Measurements from ENCODE around the gene FAM162A.
A peak's percentile ranks its signal among the peaks of the same experiment; 100 is the strongest.
"Not testable (repeated sequence)": the region's sequence is repeated elsewhere in the genome, so short reads cannot be mapped to it uniquely, and the experiment has no call there.

The FAM162A gene

GRCh38 chr3:122383771-122384697, at the start of gene FAM162A:
Gene FAM162A (plus strand): TSS chr3:122384182. CDS start chr3:122384266, 84 bp downstream.
- peak; percentile 92 for DNase-seq (ENCODE audit: low spot score)

GRCh38 chr3:122342803-122343202, 41.2 kb upstream of the FAM162A start:
- no peak for DNase-seq (ENCODE audit: low spot score)

GRCh38 chr3:122343654-122344053, 40.3 kb upstream of the FAM162A start:
- no peak for DNase-seq (ENCODE audit: low spot score)

GRCh38 chr3:122349171-122349570, 34.8 kb upstream of the FAM162A start:
- no peak for DNase-seq (ENCODE audit: low spot score)

- DNase-seq (ENCODE audit: low spot score): no peak
Measured at GRCh38 chr3:122350814-122351418, 33.1 kb upstream of the FAM162A start.

GRCh38 chr3:122351612-122352011, 32.4 kb upstream of the FAM162A start:
- DNase-seq (ENCODE audit: low spot score): no peak

GRCh38 chr3:122353215-122353614, 30.8 kb upstream of the FAM162A start:
- no peak for DNase-seq (ENCODE audit: low spot score)

- no peak for DNase-seq (ENCODE audit: low spot score)
Measured at GRCh38 chr3:122353893-122354401, 30.0 kb upstream of the FAM162A start.

GRCh38 chr3:122355612-122356011, 28.4 kb upstream of the FAM162A start:
- DNase-seq (ENCODE audit: low spot score): no peak

GRCh38 chr3:122356402-122356801, 27.6 kb upstream of the FAM162A start:
- DNase-seq (ENCODE audit: low spot score): peak; percentile 34

- DNase-seq (ENCODE audit: low spot score): no peak
Measured at GRCh38 chr3:122357828-122358702, 25.9 kb upstream of the FAM162A start.

GRCh38 chr3:122358703-122359032, 25.3 kb upstream of the FAM162A start:
- DNase-seq (ENCODE audit: low spot score): no peak

GRCh38 chr3:122362026-122362425, 22.0 kb upstream of the FAM162A start:
- DNase-seq (ENCODE audit: low spot score): no peak

GRCh38 chr3:122364490-122364889, 19.5 kb upstream of the FAM162A start:
- DNase-seq (ENCODE audit: low spot score): no peak

- no peak for DNase-seq (ENCODE audit: low spot score)
Measured at GRCh38 chr3:122365073-122365472, 18.9 kb upstream of the FAM162A start.

GRCh38 chr3:122365582-122366378, 18.2 kb upstream of the FAM162A start:
- DNase-seq (ENCODE audit: low spot score): not testable (repeated sequence)

- DNase-seq (ENCODE audit: low spot score): no peak
Measured at GRCh38 chr3:122366379-122366749, 17.6 kb upstream of the FAM162A start.

- DNase-seq (ENCODE audit: low spot score): no peak
Measured at GRCh38 chr3:122374034-122374433, 9.9 kb upstream of the FAM162A start.

GRCh38 chr3:122377975-122378374, 6.0 kb upstream of the FAM162A start:
- no peak for DNase-seq (ENCODE audit: low spot score)

GRCh38 chr3:122382888-122383666, 905 bp upstream of the FAM162A start, which contains the start of gene MIX23:
Gene MIX23 (minus strand): TSS chr3:122383231. CDS start chr3:122383224, 7 bp downstream.
- DNase-seq (ENCODE audit: low spot score): peak; percentile 84
